Right ventricle myocardium superior (tissue), 1 donor: ENCODE measurements around the gene TMEM63C. TPM values are rescaled to one million over a fixed set of nuclear protein-coding genes. Genes with fewer than 3 reads are reported as not detected.
"Not testable (repeated sequence)": the region's sequence is repeated elsewhere in the genome, so short reads cannot be mapped to it uniquely, and the experiment has no call there.

Experiments
- ATAC-seq: fragments of 200-7000 bp; cut with Tn5 transposase; one replicate; pipeline ENCODE4 v1.9.1; 2020; ENCODE audit warnings: mild to moderate bottlenecking; ENCODE audit not compliant: poor library complexity
- DNase-seq: peaks from one replicate; pipeline ENCODE4 v3.0.0-alpha.2; 2020
- intact Hi-C: fragments of 100-400 bp; cut with DNase I; formaldehyde crosslinking; loops from one replicate; pipeline ENCODE4 v1.11.2; 2022
- total RNA-seq: library from RNA; stranded (reverse); fragmentation: NEBNext Ultra II Directional; extraction: Animal tissue kit (Norgen Biotek cat#: 25700); gene quantifications from one replicate; pipeline ENCODE4 v1.2.1, GENCODE V29; 2021
- donor health status: DM: no; HTN: yes; CAD: no; lungs with severe emphysema.

The TMEM63C gene
- total RNA-seq, 1 donor from 2014 or later: 2.9 TPM

- DNase-seq (no peak), ATAC-seq (no peak)
- intact Hi-C loops: no loop called here
These were observed 83.6 kb downstream of the TMEM63C start for GRCh38 chr14:77265187-77265515.

GRCh38 chr14:77265561-77266335 lies 84.2 kb downstream of the TMEM63C start:
- intact Hi-C loops: no loop called here
- ATAC-seq: no peak
- no peak for DNase-seq

GRCh38 chr14:77266336-77266735 lies 84.7 kb downstream of the TMEM63C start:
- intact Hi-C loops: no loop called here
- ATAC-seq (no peak), DNase-seq (no peak)

GRCh38 chr14:77267937-77268699 lies 86.5 kb downstream of the TMEM63C start:
- ATAC-seq (no peak), DNase-seq (no peak)
- intact Hi-C loops: no loop called here

GRCh38 chr14:77268989-77269600 lies 87.5 kb downstream of the TMEM63C start:
- no peak for ATAC-seq
- DNase-seq: no peak
- intact Hi-C loops: no loop called here

- ATAC-seq (no peak), DNase-seq (no peak)
- intact Hi-C loops: no loop called here
These were observed 88.9 kb downstream of the TMEM63C start for GRCh38 chr14:77270361-77271112.

GRCh38 chr14:77271113-77271710 lies 89.6 kb downstream of the TMEM63C start, which contains the start of gene NGB:
TSS of gene NGB (minus strand) at chr14:77271206. CDS start at chr14:77270937, 269 bp downstream.
- DNase-seq (no peak), ATAC-seq (no peak)
- intact Hi-C loops: no loop called here

- ATAC-seq (no peak), DNase-seq (no peak)
- intact Hi-C loops: no loop called here
These were observed 90.7 kb downstream of the TMEM63C start for GRCh38 chr14:77272261-77272660.

- intact Hi-C loops: no loop called here
- DNase-seq: no peak
- no peak for ATAC-seq
These were observed 92.2 kb downstream of the TMEM63C start for GRCh38 chr14:77273796-77274195.

- ATAC-seq (no peak), DNase-seq (no peak)
- intact Hi-C loops: no loop called here
These were observed 93.5 kb downstream of the TMEM63C start for GRCh38 chr14:77275041-77275580.

GRCh38 chr14:77275601-77276017 lies 94.0 kb downstream of the TMEM63C start:
- no peak for ATAC-seq
- intact Hi-C loops: no loop called here
- no peak for DNase-seq

- intact Hi-C loops: no loop called here
- ATAC-seq (no peak), DNase-seq (no peak)
These were observed 94.8 kb downstream of the TMEM63C start for GRCh38 chr14:77276295-77276935.

- intact Hi-C loops: no loop called here
- no peak for ATAC-seq
- no peak for DNase-seq
These were observed 95.4 kb downstream of the TMEM63C start for GRCh38 chr14:77276959-77277358.

GRCh38 chr14:77278461-77279230 lies 97.0 kb downstream of the TMEM63C start:
- no peak for DNase-seq
- intact Hi-C loops: no loop called here
- no peak for ATAC-seq

GRCh38 chr14:77279719-77280118 lies 98.1 kb downstream of the TMEM63C start:
- intact Hi-C loops: no loop called here
- no peak for DNase-seq
- no peak for ATAC-seq

GRCh38 chr14:77280921-77281320 lies 99.3 kb downstream of the TMEM63C start:
- intact Hi-C loops, DNase-seq, ATAC-seq: not testable (repeated sequence)

GRCh38 chr14:77281852-77282410 lies 100.3 kb downstream of the TMEM63C start:
- DNase-seq: no peak
- ATAC-seq: no peak
- intact Hi-C loops: no loop called here
